GM19035 (cell line): ENCODE results near the gene TBC1D17.

Experiments used
- ATAC-seq: cut with Tn5 transposase; IDR thresholded peaks from one replicate; pipeline ENCODE4 v1.9.1; 2021; ENCODE audit not compliant: unreplicated experiment

Gene TBC1D17

GRCh38 chr19:49847731-49848696 lies 29.5 kb upstream of the TBC1D17 start:
- ATAC-seq, result no peak

GRCh38 chr19:49848938-49849337 lies 28.6 kb upstream of the TBC1D17 start:
- no peak for ATAC-seq

GRCh38 chr19:49849433-49850220 lies 27.9 kb upstream of the TBC1D17 start:
- ATAC-seq, result no peak

- no peak for ATAC-seq
These were observed 27.3 kb upstream of the TBC1D17 start for GRCh38 chr19:49850221-49850486.

- ATAC-seq, result peak; percentile 82
These were observed 26.8 kb upstream of the TBC1D17 start, which contains the start of gene PTOV1 for GRCh38 chr19:49850487-49851342. Gene PTOV1, plus strand, starts transcription at chr19:49851159.

GRCh38 chr19:49851456-49852259 lies 25.8 kb upstream of the TBC1D17 start:
- no peak for ATAC-seq

- no peak for ATAC-seq
These were observed 24.8 kb upstream of the TBC1D17 start for GRCh38 chr19:49852631-49853126.

- ATAC-seq, result no peak
These were observed 23.6 kb upstream of the TBC1D17 start for GRCh38 chr19:49853852-49854377.

GRCh38 chr19:49854378-49855263 lies 22.9 kb upstream of the TBC1D17 start:
- ATAC-seq, result no peak

GRCh38 chr19:49855277-49855675 lies 22.2 kb upstream of the TBC1D17 start:
- ATAC-seq, result no peak

- no peak for ATAC-seq
These were observed 21.6 kb upstream of the TBC1D17 start for GRCh38 chr19:49855676-49856573.

GRCh38 chr19:49856574-49857021 lies 20.9 kb upstream of the TBC1D17 start:
- ATAC-seq, result no peak

GRCh38 chr19:49857061-49857837 lies 20.3 kb upstream of the TBC1D17 start:
- no peak for ATAC-seq

- no peak for ATAC-seq
These were observed 19.7 kb upstream of the TBC1D17 start for GRCh38 chr19:49857838-49858087.

- ATAC-seq, result no peak
These were observed 19.2 kb upstream of the TBC1D17 start for GRCh38 chr19:49858088-49858985.

- no peak for ATAC-seq
These were observed 17.7 kb upstream of the TBC1D17 start for GRCh38 chr19:49859682-49860335.
